GM12892 (cell line): ENCODE results near the gene RAD54L2. TPM values are rescaled to one million over a fixed set of nuclear protein-coding genes. Genes with fewer than 3 reads are reported as not detected.

Experiments used
- DNase-seq: peaks from one replicate; pipeline ENCODE4 v3.0.0; 2011; ENCODE audit not compliant: insufficient read length
- FAIRE-seq: peaks from 2 replicates; lab custom pipeline; 2011; peaks lifted over from hg19 to GRCh38; lab: Jason Lieb, UNC
- POLR2A ChIP-seq: IDR thresholded peaks from 2 replicates; pipeline ENCODE4 v1.6.1; 2011; ENCODE audit warnings: low read depth, low read length, control low read depth
- POLR2AphosphoS5 ChIP-seq: IDR thresholded peaks from 2 replicates; pipeline ENCODE4 v1.6.1; 2011; ENCODE audit warnings: low read depth, low read length, control low read depth
- TAF1 ChIP-seq: IDR thresholded peaks from 2 replicates; pipeline ENCODE4 v1.6.1; 2011; ENCODE audit warnings: low read depth, mild to moderate bottlenecking, control low read depth, low read length, borderline replicate concordance
- polyA plus RNA-seq: library from polyadenylated mRNA; unstranded; fragments of >200 nt; gene quantifications from one replicate; pipeline ENCODE4 v1.2.1, GENCODE V29; 2012; ENCODE audit warnings: missing spikeins, inconsistent platforms; ENCODE audit not compliant: missing spikeins

RAD54L2 gene, protein sequence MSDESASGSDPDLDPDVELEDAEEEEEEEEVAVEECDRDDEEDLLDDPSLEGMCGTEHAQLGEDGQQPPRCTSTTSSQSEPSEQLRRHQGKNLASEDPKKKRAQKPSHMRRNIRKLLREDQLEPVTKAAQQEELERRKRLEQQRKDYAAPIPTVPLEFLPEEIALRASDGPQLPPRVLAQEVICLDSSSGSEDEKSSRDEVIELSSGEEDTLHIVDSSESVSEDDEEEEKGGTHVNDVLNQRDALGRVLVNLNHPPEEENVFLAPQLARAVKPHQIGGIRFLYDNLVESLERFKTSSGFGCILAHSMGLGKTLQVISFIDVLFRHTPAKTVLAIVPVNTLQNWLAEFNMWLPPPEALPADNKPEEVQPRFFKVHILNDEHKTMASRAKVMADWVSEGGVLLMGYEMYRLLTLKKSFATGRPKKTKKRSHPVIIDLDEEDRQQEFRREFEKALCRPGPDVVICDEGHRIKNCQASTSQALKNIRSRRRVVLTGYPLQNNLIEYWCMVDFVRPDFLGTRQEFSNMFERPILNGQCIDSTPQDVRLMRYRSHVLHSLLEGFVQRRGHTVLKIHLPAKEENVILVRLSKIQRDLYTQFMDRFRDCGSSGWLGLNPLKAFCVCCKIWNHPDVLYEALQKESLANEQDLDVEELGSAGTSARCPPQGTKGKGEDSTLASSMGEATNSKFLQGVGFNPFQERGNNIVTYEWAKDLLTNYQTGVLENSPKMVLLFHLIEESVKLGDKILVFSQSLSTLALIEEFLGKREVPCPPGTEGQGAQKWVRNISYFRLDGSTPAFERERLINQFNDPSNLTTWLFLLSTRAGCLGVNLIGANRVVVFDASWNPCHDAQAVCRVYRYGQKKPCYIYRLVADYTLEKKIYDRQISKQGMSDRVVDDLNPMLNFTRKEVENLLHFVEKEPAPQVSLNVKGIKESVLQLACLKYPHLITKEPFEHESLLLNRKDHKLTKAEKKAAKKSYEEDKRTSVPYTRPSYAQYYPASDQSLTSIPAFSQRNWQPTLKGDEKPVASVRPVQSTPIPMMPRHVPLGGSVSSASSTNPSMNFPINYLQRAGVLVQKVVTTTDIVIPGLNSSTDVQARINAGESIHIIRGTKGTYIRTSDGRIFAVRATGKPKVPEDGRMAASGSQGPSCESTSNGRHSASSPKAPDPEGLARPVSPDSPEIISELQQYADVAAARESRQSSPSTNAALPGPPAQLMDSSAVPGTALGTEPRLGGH (N-terminal part only)
- 9.3 TPM for polyA plus RNA-seq

DNA sequence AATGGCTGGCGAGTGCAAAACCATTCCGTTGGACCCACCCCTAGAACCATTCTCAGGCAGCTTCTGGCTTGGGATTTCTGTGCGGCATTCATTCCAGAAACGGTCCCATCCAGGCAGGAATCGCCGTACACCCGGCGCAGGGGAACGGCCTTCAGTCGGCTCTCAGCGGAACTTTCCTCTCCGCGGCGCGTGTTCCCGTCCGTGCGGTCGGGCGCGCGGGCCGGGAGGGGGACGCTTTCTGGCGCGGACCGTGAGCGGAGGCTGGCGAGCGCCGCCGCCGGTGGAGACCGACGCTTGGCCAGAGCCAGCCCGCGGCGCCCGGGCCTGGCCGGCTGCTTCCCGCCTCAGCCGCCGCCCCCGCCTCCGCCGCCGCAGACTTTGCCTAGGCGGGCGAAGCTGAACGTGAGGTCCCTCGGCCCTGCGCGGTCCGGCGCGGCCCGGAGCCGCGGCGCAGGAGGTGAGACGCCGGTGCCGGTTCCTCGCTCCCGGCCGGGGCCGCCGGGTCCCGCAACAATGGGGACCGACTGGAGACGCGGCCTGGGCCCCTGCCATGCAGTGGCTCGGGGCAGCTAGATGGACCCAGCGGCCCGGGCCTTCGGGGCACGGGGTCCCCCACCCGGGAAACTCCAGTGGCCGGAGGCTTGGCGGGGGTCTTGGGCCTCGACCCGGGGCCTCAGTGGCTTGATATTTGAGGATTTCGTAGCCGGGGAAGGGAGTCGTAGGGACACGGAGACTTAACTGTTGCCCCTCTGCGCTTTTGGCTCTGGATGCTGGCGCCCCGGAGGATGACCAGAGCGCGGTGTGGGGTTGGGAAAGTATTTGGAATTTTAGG, at the start of gene RAD54L2:
Gene RAD54L2 (plus strand): TSS at position 261 of the 832 bp plus-strand sequence. CDS start 51,702 bp downstream, outside the sequence.
- TF ChIP-seq POLR2A (peak; percentile 66; the same call in 1 of the 2 replicates), TAF1 (peak; percentile 96), POLR2AphosphoS5 (peak; percentile 33; the same call in 1 of the 2 replicates)
- DNase-seq, result peak; percentile 80
- peak; percentile 93 for FAIRE-seq

DNA sequence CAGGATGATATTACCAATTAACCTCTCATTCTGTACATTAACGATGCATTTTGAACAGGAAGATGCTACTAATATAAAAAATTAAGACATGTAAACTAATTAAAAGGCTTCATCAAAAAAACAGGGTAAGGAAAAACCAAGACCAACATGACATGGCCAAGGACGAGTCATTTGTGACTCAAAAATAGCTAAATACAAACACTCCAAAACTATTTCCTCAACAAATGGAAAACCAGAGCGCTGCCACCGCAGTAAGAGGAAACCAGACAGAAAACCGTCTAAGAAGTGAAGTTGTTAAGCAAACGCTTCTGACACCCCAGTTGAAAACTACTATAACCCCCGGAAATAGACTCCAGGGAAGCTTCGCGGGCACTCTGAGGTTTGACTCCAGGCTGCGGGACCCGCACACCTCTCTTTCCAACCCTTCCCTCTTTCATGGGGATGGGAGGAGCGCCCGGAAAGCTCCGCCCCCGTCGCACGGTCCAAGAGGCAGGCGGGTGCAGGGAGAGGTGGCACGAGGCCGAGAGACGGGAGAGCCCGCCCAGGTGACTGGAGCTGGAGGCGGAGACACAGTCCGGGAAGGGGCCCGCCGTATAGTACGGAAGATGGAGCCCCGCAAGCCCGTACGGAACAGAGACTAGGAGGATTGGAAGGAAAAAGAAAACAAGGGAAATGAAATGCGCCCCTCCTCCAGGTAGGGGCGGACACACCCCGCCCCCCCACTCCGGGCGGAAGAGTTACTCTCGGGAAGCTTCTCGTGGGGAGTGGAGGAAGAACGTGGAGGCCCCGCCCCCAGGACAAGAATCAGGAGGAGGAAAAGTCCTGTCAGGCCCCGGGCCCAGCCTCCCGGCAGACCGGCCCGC, 39.4 kb upstream of the RAD54L2 start:
- FAIRE-seq, result no peak
- TF ChIP-seq TAF1, result no peak
- peak; percentile 41; the same call in 1 of the 2 replicates for TF ChIP-seq POLR2A
- TF ChIP-seq POLR2AphosphoS5, result peak; percentile 76
- peak; percentile 69 for DNase-seq

DNA sequence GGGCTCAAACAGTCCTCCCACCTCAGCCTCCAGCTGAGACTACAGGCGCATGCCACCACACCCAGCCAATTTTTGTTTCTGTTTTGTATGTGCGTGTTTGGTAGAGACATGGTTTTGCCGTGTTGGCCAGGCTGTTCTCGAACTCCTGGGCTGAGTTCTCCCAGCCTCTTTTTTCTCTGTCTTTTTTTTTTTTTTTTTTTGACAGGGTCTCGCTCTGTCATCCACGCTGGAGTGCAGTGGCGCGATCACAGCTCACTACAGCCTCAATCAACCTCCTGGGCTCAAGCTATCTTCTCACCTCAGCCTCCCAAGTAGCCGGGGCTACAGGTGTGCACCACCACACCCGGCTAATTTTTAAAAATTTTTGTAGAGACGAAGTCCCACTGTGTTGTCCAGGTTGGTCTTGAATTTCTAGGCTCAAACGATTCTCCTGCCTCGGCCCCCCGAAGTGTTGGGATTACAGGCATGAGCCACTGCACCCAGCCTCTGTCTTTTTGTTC, 37.8 kb upstream of the RAD54L2 start:
- FAIRE-seq (no peak), DNase-seq (no peak)
- TF ChIP-seq POLR2AphosphoS5, result no peak
- no peak for TF ChIP-seq POLR2A
- TF ChIP-seq TAF1, result no peak

DNA sequence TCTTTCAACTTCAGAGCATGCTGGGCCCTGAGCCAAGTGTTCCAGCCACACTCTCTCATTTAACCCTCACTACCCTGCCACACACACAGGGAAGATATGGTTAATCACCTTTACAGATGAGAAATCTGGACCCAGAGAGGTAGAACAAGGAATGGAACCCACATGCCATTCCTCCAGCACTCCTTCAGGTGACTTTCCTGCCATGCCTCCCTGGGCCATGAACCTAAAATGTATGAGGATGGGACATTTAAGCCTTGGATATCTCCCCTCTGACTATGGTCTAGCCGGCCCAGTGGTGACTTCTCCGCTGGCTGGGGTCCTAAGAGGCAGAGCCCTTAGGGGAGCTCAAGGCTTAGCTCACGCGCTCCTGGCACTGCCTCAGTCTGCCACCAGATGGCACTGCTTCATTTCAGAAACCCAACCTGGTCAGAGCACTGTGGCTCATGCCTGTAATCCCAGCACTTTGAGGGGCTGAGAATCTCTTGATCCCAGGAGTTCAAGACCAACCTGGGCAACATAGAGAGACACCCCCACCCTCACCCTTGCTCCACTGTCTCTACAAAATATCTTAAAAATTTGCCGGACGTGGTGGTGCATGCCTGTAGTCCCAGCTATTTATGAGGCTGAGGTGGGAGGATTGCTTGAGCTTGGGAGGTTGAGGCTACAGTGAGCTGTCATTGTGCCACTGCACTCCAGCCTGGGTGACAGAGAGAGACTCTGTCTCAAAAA, 36.5 kb upstream of the RAD54L2 start:
- TF ChIP-seq POLR2A, result no peak
- no peak for TF ChIP-seq POLR2AphosphoS5
- no peak for TF ChIP-seq TAF1
- FAIRE-seq (peak; percentile 97), DNase-seq (peak; percentile 42)

DNA sequence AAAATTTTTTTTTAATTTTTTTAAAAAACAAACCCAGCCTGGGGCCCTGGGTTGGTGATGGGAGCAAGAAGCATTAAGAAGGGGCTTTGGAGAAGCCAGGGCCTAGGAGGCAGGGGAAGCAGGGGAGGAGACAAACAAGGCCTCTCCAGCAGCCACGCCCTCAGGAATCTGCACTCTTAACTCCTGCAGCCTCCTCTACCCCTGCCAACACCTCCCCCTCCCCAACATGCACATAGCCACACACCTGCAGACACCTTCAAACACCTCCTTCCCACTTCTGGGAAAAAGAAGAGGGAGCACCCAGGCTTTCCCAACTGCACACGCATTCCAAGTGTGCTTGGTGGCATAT, 36.0 kb upstream of the RAD54L2 start:
- FAIRE-seq (no peak), DNase-seq (no peak)
- TF ChIP-seq TAF1 (no peak), POLR2A (no peak), POLR2AphosphoS5 (no peak)

DNA sequence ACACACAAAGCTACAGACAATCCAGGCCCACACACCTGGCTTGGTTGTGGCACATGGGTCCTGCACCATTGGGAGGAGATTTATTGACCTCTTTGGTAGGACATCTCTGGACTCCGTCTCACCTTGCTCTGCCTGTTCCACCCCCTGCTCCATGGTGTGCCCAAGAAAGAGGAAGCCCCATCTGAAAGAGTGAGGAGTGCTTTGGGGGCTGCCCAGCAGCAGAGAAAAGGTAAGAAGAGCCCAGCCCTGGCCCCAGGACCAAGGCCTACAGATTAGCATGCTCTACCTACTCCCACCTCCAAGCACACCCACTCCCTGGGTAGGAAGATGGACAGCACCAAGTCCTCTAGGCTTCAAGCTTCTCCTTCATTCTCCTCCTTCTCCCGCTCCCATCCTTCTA, 35.5 kb upstream of the RAD54L2 start:
- DNase-seq (no peak), FAIRE-seq (no peak)
- TF ChIP-seq TAF1, result no peak

DNA sequence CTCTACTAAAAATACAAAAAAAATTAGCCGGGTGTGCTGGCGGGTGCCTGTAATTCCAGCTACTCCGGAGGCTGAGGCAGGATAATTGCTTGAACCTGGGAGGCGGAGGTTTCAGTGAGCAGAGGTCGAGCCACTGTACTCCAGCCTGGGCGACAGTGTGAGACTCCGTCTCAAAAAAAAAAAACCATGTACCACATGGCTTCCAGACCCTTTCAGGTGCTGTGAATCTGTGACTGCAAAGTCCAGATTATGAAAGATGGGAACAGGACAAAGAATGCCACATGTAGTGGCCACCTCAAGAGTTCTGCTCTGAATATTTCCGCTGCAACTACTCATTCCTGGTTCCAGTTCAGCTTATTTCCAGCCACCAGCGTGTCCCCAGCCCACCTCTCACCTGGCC, 30.3 kb upstream of the RAD54L2 start:
- no peak for DNase-seq

DNA sequence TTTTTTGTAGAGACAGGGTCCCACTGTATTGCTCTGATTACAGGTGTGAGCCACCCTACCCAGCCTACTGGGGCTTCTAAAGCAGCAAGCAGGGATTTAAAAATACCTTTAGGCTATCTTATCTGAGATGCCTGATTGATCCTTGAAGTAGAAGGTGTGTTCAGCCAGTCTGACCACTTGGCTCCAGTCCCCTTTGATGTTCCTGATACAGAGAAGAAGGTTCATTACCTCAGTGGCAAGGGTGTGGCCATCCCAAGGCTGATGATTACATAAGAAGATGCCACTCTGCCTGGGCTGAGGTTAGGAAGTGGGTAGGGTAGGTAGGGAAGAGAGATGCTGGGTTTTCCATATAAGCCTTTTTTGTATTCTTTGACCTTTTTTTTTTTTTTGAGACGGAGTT, 27.5 kb upstream of the RAD54L2 start:
- no peak for FAIRE-seq

More for the DNA sequence above, 30.3 kb upstream of the RAD54L2 start:
- no peak for FAIRE-seq
- TF ChIP-seq POLR2A (no peak), POLR2AphosphoS5 (no peak), TAF1 (no peak)

DNA sequence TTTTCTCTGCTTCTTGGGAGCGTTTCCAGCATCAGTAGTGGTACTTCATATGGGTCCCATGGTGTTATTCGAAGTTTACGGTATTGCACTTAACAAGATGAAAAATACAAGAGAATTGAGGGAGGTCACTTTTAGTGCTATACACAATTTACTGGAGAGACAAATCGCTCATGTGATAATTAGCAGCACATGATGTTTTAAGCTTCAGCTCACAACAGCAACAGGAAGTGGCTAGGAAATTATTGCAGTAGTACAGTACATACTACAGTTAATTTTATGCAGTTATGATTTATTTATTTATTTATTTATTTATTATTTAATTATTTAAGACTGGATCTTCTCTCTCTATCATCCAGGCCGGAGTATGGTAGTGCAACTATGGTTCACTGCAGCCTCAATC, 24.3 kb upstream of the RAD54L2 start:
- FAIRE-seq (no peak), DNase-seq (no peak)
- TF ChIP-seq TAF1, result no peak
- no peak for TF ChIP-seq POLR2A
- TF ChIP-seq POLR2AphosphoS5, result no peak

More for the DNA sequence above, 27.5 kb upstream of the RAD54L2 start:
- TF ChIP-seq POLR2AphosphoS5, result no peak
- TF ChIP-seq TAF1, result no peak
- no peak for TF ChIP-seq POLR2A
- no peak for DNase-seq
